Measurements from ENCODE around the gene CAMTA1.

Gene CAMTA1

GRCh38 chr1:7012461-7012924 is 227.2 kb downstream of the CAMTA1 start:
- no peak for DNase-seq (ENCODE audit: low read depth)
- no peak for TF ChIP-seq CTCF (conservative IDR thresholded peaks at IDR 0.05; ENCODE audit: low read depth, low read length)
- H3K4me3 ChIP-seq (ENCODE audit: low read length), result no peak overlapping the region

- no peak for DNase-seq (ENCODE audit: low read depth)
- H3K4me3 ChIP-seq (ENCODE audit: low read length), result no peak overlapping the region
- no peak for TF ChIP-seq CTCF (conservative IDR thresholded peaks at IDR 0.05; ENCODE audit: low read depth, low read length)
Observed at GRCh38 chr1:7013833-7014639, 228.8 kb downstream of the CAMTA1 start.

GRCh38 chr1:7014640-7014930 is 229.3 kb downstream of the CAMTA1 start:
- no peak overlapping the region for H3K4me3 ChIP-seq (ENCODE audit: low read length)
- TF ChIP-seq CTCF (conservative IDR thresholded peaks at IDR 0.05; ENCODE audit: low read depth, low read length), result no peak
- no peak for DNase-seq (ENCODE audit: low read depth)

- TF ChIP-seq CTCF (conservative IDR thresholded peaks at IDR 0.05; ENCODE audit: low read depth, low read length), result no peak
- no peak for DNase-seq (ENCODE audit: low read depth)
- no peak overlapping the region for H3K4me3 ChIP-seq (ENCODE audit: low read length)
Observed at GRCh38 chr1:7015022-7015421, 229.8 kb downstream of the CAMTA1 start.

GRCh38 chr1:7018351-7018750 is 233.1 kb downstream of the CAMTA1 start:
- no peak for DNase-seq (ENCODE audit: low read depth)
- TF ChIP-seq CTCF (conservative IDR thresholded peaks at IDR 0.05; ENCODE audit: low read depth, low read length), result no peak
- H3K4me3 ChIP-seq (ENCODE audit: low read length), result no peak overlapping the region

GRCh38 chr1:7018826-7019225 is 233.6 kb downstream of the CAMTA1 start:
- TF ChIP-seq CTCF (conservative IDR thresholded peaks at IDR 0.05; ENCODE audit: low read depth, low read length), result no peak
- H3K4me3 ChIP-seq (ENCODE audit: low read length), result no peak overlapping the region
- DNase-seq (ENCODE audit: low read depth), result no peak

- DNase-seq (ENCODE audit: low read depth), result no peak
- no peak for TF ChIP-seq CTCF (conservative IDR thresholded peaks at IDR 0.05; ENCODE audit: low read depth, low read length)
- no peak overlapping the region for H3K4me3 ChIP-seq (ENCODE audit: low read length)
Observed at GRCh38 chr1:7019510-7019909, 234.3 kb downstream of the CAMTA1 start.

Measured in retinal pigment epithelial cell (primary cell).